SK-N-SH (cell line): ENCODE results near the gene NRN1L.
A peak's percentile ranks its signal among the peaks of the same experiment; 100 is the strongest.

Source experiments
- POLR2AphosphoS5 ChIP-seq: IDR thresholded peaks from 2 replicates; pipeline ENCODE4 v1.6.1; 2012; ENCODE audit warnings: low read depth, low read length
- RFX5 ChIP-seq: IDR thresholded peaks from 2 replicates; pipeline ENCODE4 v1.6.1; 2012; ENCODE audit warnings: mild to moderate bottlenecking, improper control_type of control experiment, low read length
- TAF1 ChIP-seq: IDR thresholded peaks from 2 replicates; pipeline ENCODE4 v1.6.1; 2012; ENCODE audit warnings: low read depth, mild to moderate bottlenecking, low read length, moderate library complexity, borderline replicate concordance
- TF ChIP-seq, protein P1 (sequence below): fragments of 200-600 bp; sonication (generic); IDR thresholded peaks from 2 replicates; pipeline ENCODE4 v1.6.1; 2017; ENCODE audit warnings: antibody characterized with exemption, mild to moderate bottlenecking, moderate library complexity
- TF ChIP-seq, protein P2 (sequence below): IDR thresholded peaks from 2 replicates; pipeline ENCODE4 v1.4.0; 2012; ENCODE audit warnings: low read depth, borderline replicate concordance

DNA sequence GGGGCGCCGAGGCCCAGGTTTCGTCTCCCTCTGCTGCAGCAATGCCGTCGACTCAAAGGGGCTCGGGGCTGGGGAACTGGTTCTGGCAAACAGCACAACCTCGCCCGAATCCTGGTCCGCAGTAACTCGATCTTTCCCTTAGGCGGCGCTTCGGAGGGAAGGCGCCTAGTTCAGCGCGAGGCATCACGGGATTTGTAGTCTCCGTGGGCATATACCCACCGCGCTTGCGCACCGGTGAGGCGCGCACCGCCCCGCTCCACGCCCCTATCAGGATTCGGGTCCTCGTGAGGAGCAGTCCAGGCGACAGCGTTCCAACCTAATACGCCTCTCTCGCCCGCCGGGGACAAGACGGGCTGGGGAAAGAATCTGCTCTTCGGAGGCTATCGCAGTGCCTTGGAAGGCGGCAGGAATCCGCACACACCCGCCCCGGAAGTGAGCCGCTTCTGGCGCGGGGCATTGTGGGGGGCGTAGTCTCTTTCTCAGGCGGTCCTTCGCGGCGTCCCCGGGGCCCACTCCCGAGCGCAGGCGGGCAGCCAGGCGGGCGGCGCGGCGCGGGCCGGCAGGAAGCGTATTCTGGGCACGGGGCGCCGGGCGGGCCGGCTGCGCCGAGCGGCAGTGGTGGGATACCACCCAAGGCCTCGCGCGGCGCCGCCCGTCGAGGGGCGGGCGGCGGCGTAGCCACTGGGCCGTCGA lies 42.7 kb upstream of the NRN1L start, which contains the start of gene THAP11:
- no peak for TF ChIP-seq RFX5
- TF ChIP-seq, protein P1, sequence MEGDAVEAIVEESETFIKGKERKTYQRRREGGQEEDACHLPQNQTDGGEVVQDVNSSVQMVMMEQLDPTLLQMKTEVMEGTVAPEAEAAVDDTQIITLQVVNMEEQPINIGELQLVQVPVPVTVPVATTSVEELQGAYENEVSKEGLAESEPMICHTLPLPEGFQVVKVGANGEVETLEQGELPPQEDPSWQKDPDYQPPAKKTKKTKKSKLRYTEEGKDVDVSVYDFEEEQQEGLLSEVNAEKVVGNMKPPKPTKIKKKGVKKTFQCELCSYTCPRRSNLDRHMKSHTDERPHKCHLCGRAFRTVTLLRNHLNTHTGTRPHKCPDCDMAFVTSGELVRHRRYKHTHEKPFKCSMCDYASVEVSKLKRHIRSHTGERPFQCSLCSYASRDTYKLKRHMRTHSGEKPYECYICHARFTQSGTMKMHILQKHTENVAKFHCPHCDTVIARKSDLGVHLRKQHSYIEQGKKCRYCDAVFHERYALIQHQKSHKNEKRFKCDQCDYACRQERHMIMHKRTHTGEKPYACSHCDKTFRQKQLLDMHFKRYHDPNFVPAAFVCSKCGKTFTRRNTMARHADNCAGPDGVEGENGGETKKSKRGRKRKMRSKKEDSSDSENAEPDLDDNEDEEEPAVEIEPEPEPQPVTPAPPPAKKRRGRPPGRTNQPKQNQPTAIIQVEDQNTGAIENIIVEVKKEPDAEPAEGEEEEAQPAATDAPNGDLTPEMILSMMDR: peak; percentile 64
- no peak for TF ChIP-seq POLR2AphosphoS5
- TF ChIP-seq TAF1: peak; percentile 17; the same call in 1 of the 2 replicates
- TF ChIP-seq, protein P2, sequence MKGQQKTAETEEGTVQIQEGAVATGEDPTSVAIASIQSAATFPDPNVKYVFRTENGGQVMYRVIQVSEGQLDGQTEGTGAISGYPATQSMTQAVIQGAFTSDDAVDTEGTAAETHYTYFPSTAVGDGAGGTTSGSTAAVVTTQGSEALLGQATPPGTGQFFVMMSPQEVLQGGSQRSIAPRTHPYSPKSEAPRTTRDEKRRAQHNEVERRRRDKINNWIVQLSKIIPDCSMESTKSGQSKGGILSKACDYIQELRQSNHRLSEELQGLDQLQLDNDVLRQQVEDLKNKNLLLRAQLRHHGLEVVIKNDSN: no peak
